Middle frontal gyrus (tissue), 1 donor: Measurements from ENCODE around the gene PTPRM.

ENCODE experiments used
- DNase-seq: peaks from one replicate; pipeline ENCODE4 v3.0.0-alpha.2; 2015; ENCODE audit warnings: low spot score; ENCODE audit errors: extremely low spot score

The PTPRM gene

DNA sequence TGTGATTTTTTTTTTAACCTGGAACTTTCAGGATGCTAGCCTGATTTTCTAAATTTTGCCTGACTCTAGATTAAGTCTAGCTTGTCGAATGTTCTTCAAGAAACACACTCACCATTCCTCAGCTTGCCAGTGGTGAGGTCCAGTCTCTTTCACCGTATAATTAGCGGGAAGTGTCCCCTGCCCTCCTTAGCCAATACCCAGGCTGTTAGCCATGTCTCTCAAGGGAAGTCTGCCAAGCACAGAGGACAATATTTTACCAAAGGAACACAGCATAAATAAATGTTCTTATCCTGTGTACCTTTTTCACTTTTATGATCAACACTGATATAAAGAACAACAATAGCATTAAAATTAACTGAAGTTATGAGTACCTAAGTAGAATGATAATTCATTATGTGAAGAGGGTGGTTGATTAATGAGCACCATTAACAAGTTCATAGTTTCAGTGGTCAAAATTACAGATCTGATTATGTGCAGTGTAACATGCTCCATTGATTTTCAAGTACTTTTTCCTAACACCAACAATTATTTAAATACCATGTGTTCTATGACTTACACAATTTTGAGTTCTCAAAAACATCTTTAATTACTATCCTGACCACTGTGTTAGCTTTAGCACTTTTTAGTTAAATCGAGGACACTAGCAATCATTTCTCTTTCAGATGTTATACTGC lies 596.3 kb downstream of the PTPRM start:
- DNase-seq = no peak

DNA sequence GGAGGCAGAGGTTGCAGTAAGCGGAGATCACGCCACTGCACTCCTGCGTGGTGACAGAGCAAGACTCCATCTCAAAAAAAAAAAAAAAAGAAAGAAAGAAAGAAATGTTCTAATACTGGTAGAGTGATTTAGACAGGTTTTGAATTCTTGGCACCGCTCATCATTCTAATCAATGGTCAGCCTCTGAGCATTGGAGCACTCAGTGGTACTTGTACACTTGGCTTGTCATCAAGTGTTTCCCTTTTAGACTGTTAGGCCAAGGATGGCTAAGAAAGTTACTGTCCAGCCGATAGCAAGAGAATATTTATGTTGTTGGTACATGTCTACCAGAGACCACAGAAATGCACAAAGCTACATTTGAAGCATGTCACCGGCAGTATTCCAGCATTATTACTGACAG lies 598.0 kb downstream of the PTPRM start:
- no peak for DNase-seq

DNA sequence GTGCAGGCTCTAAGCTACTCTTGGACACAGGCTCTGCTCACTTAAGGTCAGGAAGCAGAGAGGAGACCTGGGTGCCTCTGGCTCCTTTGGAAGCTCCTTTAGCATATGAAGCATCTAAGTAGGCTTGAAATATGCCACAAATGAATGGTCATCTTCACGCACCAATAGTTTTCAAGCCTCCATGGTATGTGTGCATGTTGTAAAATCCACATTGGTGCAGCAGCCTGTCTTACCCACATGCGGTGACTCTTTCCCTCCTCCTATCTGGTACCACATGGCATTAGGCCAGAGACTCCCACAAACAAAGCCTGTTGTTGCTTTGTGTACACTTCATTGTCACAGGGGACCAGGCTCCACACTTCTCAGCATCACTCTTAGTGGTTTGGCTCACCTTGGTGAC lies 599.9 kb downstream of the PTPRM start:
- no peak for DNase-seq

GRCh38 chr18:8167673-8168072 lies 600.6 kb downstream of the PTPRM start:
- DNase-seq = no peak

DNA sequence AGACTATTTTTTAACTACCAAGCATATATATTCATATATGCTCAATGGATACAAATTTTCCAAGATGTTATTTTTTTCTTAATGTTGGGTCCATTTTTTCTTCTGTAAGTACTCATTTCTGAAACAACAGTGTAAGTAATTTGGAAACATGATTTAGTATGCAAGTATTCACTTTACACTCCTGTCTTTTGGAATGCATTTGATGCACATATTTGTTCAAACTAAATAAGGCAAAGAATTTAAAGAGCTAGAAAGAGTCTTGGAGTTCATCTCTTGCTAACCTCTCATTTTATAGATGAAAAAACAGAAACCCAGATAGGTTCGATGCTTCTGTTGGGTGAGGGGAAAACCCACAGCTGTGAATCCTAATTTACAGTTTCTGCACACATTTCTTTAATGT lies 602.6 kb downstream of the PTPRM start:
- no peak for DNase-seq

GRCh38 chr18:8174771-8175170 lies 607.7 kb downstream of the PTPRM start:
- DNase-seq = no peak

DNA sequence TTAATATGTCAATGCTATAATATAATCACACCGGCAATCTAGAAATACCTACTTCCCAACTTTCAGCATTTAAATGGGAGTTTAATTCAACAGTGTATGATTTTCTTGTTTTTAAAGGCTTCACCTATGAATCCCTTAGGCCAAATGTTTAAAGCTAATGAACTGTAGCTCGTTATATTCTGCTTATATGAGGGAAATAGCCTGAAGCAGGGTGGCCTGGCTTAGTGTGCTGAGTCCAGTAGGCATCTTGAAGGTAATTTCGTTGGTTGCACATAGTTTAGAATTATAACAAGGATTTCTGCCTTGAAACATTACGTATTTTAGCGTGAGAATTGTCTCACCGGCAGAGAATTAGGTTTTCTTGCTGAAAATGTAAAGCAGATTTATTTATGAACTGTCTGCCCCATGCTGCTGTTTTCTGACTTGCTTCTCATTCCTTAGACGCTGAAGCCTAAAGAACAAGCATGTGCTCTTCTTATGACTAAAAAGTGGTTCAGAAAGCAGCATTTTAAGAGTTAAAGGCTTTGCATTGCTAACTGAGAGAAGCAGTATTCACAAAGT lies 608.5 kb downstream of the PTPRM start:
- no peak for DNase-seq

DNA sequence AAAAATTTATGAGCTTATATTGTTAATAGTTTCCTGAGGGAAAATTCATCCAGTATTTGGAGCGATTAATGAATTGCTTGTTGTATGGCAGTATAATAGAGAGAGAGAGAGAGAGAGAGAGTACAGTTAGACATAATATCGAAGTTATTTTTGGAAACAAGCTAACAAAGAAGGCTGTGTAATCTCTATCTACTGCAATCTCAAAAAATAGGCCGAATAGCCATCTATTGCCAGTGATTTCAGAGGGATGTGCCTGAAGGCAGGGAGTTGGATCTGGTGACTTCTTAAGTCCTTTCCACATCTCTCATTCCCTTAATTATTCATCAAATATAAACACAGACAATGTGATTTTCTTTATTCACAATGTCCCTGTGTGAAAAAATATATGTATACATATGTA lies 609.0 kb downstream of the PTPRM start:
- DNase-seq = no peak

- DNase-seq = no peak
Observed at GRCh38 chr18:8176554-8176953, 609.4 kb downstream of the PTPRM start.

- DNase-seq = no peak
Observed at GRCh38 chr18:8177330-8178016, 610.4 kb downstream of the PTPRM start.

- DNase-seq = no peak
Observed at GRCh38 chr18:8186413-8186812, 619.3 kb downstream of the PTPRM start.

DNA sequence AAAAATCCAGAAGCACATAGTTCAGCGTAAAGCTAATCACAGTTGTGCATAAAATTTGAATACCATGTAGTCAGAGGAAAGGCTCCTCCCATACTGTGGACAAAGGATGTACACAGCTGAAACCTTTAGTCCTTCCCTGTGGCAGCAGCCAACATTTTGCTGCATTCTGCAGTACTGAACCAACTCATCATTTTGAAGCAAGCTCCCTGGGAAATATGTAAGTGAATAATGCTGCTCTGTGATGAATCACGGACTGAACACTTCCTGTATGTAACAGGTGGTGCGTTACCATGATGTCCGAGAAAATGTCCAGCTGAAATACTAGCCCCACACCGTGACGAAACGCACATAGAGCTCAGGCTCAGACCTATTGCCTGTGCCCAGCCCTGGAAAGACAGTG lies 621.1 kb downstream of the PTPRM start:
- DNase-seq = no peak

DNA sequence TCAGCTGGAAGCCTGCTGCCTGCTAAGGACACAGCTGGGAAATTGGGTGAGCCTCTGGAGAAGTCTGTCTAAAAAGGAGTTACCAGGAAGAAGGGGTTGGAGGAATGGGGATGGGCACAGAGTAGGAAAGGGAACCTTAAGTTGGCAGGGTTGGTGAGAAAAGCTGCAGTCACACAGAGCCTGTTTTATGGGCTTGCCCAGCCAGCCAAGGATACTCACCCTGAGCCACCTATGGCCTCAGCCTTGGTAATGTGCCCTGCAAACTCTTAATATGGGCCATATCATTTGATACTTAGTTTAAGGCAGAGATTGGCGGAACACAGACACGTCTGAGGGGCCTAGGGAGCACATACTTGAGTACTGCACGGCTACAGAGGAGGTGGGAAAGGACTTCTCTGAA lies 623.9 kb downstream of the PTPRM start:
- DNase-seq = no peak

DNA sequence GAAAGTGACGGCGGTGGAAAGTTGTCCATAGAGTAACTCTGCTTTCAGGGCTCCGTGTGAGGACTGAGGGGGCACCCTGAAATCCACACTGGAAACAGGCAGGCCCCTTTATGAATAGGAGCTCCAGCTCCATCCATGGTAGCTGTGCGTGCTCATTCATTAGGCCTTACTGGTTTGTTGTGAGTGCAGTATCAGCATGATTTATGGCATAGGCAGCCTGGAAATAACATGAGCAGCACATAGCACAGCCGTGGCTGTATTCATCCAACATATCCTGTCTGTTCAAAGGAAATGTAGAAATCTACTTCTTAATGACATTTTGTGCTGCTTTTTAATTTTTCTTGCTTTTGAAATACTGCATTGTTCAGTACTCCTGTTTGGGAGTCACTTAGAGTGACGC lies 627.3 kb downstream of the PTPRM start:
- DNase-seq = no peak

- no peak for DNase-seq
Observed at GRCh38 chr18:8196238-8196637, 629.1 kb downstream of the PTPRM start.

GRCh38 chr18:8197499-8197898 lies 630.4 kb downstream of the PTPRM start:
- no peak for DNase-seq

DNA sequence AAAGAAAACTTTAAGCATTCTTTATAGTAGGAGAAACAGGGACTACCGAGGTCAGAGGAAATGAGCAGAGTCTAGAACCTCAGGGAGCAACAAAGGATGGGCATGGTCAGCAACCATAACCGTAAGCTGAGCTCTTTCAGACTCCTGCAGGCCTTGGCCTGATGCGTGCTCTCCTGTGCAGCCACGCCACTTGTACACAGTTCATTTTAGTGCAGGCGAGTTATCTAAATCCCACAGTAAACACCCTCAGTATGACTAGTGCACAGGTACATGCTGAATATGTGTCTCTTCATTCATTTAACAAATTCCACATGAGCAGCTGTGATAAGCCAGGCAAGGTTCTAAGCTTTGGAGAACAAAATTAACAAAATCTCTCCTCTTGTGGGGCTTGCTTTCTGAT lies 640.9 kb downstream of the PTPRM start:
- DNase-seq = no peak

DNA sequence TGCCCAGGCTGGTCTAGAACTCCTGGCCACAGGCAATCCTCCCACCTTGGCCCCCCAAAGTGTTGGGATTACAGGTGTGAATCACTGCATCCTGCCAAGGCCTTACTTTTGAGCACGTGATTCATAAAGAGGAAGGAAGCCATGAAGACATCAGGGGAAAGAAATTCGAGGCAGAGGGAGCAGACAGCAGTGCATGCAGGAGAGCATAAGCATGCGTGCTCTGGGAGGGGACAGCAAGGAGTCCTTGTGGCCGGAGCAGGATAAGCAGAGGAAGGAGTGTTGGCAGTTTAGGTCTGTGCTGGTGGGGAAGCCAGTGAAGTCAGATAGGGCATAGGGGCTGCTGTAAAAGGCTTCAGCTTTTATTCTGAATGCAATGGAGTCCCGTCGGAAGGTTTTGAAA lies 641.6 kb downstream of the PTPRM start:
- no peak for DNase-seq

DNA sequence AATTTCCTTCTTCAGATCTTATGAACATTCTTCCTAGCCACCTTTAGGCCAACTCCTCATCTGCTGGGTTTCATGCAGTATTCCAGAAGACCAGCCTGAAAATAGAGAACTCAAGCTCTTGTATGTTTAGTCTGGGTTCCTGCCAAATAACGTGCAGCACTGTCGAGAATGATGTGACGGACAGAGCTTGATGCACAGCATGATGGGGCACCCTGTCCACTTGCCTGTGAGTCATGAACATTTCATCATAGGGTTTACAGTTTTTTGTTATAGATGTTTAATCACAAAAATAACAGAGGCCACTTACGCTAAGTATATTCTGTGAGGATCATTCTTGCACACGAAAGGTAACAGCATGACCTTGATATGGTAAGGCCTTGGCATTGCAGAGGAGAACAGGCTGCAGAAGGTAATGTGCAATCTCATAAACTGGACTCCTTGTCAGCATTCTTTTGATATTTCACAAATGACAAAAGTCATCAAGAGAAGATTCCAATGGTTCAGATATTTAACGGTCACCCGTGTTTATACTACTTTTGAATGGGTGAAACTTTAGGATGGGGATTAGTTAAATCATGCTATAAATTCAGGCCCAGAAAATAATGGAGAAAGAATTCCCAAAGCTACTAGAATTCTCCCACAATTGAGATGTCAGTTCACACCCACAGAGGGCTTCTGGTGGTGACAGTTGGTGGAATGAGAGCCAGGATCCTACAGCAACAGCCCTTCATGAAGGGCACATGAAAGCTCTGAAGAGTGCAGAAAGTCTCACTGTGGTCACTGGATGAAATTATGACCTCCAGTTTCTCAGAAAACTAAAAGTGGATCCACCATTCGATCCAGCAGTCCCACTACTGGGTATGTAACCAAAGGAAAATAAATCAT lies 646.0 kb downstream of the PTPRM start:
- no peak for DNase-seq

- DNase-seq = no peak
Observed at GRCh38 chr18:8215741-8216140, 648.6 kb downstream of the PTPRM start.

DNA sequence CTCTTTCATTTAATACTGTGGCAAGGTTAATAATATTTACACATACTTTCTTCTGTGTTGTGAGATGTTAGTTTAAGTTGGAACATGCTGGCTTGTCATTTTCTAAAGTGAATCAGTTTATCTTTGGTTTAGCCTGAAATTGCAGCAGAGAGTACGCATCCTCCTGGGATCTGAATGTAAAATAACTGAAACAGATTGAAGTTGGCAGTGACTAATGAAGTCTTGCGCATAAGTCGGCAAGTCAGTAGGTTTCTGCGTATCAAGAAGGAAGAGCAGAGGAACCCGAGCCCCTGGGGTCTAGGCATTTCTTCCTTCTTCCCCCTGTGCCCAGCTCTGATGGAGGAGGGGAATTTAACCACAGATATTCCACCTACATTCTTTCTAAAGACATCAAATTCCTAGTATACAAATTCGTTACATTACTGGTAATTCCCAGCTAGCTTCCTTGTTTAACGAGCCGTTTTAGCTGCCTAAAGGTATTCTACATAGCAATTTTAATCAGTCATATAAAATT lies 650.0 kb downstream of the PTPRM start:
- DNase-seq = no peak

DNA sequence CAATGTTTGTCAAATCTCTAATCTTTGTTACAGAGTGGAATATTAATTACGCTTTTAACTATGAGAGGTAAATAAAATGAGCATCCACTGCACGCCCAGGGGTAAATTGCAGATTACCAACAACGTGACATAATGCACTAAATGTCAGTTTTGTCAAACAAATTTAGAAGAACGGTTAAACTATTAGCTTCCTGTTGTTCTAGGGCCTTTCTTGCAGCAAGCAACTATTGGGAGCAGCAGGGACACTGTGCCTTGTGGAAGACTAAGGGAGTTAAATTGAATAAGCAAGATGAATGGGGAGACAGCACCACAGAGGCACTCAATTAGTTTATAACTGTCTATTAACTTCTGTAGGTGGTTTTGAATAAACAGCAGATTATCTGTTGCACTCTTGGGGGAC lies 651.1 kb downstream of the PTPRM start:
- no peak for DNase-seq
